OCI-LY7 (cell line): Measurements from ENCODE around the gene SH3RF1.

Experiments used
- EZH2phosphoT487 ChIP-seq: fragments of 200-600 bp; sonication (generic); IDR thresholded peaks from 2 replicates; pipeline ENCODE4 v1.6.1; 2018; ENCODE audit warnings: low read depth, borderline replicate concordance, mild to moderate bottlenecking, mixed run types, antibody characterized with exemption, low read length, moderate library complexity, mixed read lengths
- TF ChIP-seq, protein P1 (sequence below): fragments of 200-600 bp; sonication (generic); conservative IDR thresholded peaks from 2 replicates; pipeline ENCODE4 v1.5.1; 2014; ENCODE audit warnings: mild to moderate bottlenecking, antibody characterized with exemption, low read length, moderate library complexity, mixed read lengths

DNA sequence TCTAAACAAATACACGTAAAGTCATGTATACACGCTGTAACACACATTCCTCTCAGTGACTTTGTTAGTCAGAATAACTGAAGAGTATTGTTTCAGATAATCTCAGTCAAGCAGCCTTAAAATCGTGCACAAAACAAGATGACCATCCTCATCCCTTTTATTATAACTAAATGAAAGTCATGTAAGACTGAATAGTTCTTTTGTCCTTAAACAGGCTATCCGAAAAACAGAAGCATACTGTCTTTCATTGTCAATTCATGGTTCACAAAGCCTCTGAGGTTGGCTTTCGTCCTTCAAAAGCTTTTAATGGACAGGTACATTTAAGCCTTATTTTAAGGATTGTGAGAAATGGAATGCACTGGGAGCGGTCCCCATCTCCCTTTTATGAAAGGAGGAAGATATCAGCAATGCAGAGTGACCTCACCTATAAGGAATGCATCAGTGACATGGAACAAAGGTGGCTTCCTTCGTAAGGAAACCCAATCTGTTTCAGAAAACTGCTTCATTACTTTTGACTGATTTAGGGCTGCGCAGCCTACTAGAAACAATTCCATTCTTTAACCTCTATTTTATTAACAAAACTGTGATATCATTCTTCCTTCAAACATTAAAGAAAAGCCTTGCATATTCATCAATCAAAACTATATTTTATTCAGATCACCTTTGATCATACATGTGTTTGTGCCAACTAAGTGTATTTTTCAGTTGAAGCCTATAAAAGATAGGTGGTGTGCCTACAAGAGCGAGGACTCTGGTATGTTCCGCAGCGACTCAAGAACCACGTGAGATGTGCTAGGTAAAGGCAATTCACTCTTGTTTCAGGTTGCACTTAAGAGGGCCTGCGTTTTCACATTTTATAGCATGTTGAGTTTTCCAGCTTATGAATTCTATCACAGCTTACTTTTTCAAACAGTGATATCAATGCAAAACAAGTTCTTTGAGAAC lies 19.2 kb downstream of the SH3RF1 start:
- TF ChIP-seq EZH2phosphoT487, result no peak
- TF ChIP-seq, protein P1, sequence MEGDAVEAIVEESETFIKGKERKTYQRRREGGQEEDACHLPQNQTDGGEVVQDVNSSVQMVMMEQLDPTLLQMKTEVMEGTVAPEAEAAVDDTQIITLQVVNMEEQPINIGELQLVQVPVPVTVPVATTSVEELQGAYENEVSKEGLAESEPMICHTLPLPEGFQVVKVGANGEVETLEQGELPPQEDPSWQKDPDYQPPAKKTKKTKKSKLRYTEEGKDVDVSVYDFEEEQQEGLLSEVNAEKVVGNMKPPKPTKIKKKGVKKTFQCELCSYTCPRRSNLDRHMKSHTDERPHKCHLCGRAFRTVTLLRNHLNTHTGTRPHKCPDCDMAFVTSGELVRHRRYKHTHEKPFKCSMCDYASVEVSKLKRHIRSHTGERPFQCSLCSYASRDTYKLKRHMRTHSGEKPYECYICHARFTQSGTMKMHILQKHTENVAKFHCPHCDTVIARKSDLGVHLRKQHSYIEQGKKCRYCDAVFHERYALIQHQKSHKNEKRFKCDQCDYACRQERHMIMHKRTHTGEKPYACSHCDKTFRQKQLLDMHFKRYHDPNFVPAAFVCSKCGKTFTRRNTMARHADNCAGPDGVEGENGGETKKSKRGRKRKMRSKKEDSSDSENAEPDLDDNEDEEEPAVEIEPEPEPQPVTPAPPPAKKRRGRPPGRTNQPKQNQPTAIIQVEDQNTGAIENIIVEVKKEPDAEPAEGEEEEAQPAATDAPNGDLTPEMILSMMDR, result no peak
